MCF 10A (cell line): ENCODE data around the gene RARS1. TPM values are rescaled to one million over a fixed set of nuclear protein-coding genes. Genes with fewer than 3 reads are reported as not detected.

Experiments
- BruUV-seq: library from RNA; stranded (reverse); fragments of 400-500 nt; replicated peaks from 2 replicates; lab custom pipeline; 2021; lab: Mats Ljungman, UMichigan
- CTCF ChIA-PET: fragments of 300-600 bp; sonication (Branson Sonifier 250); formaldehyde crosslinking; extraction: SDS; loops from one replicate; lab custom pipeline; 2021; ENCODE audit warnings: antibody characterized with exemption, inconsistent platforms; lab: Yijun Ruan, JAX
- POLR2A ChIA-PET: fragments of 300-600, 350-650 bp; sonication (Branson Sonifier 250); formaldehyde crosslinking; extraction: SDS; loops from one replicate; lab custom pipeline; 2020; ENCODE audit warnings: antibody characterized with exemption, inconsistent platforms; lab: Yijun Ruan, JAX
- DNase-seq: peaks from one replicate; pipeline ENCODE4 v3.0.0-alpha.2; 2018; ENCODE audit not compliant: unreplicated experiment
- H3K27ac Mint-ChIP-seq: one replicate; pipeline ENCODE4 v1.8.0; 2022; ENCODE audit warnings: mild to moderate bottlenecking, low read depth, mixed read lengths; ENCODE audit not compliant: unreplicated experiment
- H3K27me3 Mint-ChIP-seq: one replicate; pipeline ENCODE4 v1.8.0; 2022; ENCODE audit warnings: mixed read lengths; ENCODE audit not compliant: insufficient read depth, unreplicated experiment
- H3K36me3 Mint-ChIP-seq: one replicate; pipeline ENCODE4 v1.8.0; 2022; ENCODE audit warnings: mild to moderate bottlenecking, moderate library complexity, mixed read lengths; ENCODE audit not compliant: insufficient read depth, unreplicated experiment
- H3K4me1 Mint-ChIP-seq: one replicate; pipeline ENCODE4 v1.8.0; 2022; ENCODE audit warnings: mixed read lengths; ENCODE audit not compliant: insufficient read depth, unreplicated experiment
- H3K4me3 Mint-ChIP-seq: one replicate; pipeline ENCODE4 v1.8.0; 2022; ENCODE audit warnings: mild to moderate bottlenecking, moderate library complexity, mixed read lengths; ENCODE audit not compliant: unreplicated experiment
- H3K9me3 Mint-ChIP-seq: one replicate; pipeline ENCODE4 v1.8.0; 2022; ENCODE audit warnings: mixed read lengths; ENCODE audit not compliant: unreplicated experiment
- CTCF ChIP-seq: fragments of 200-600 bp; IDR thresholded peaks from one replicate; pipeline ENCODE4 v1.8.0; 2022; ENCODE audit warnings: antibody characterized with exemption, mild to moderate bottlenecking; ENCODE audit not compliant: unreplicated experiment
- intact Hi-C: fragments of 100-400 bp; cut with micrococcal nuclease; formaldehyde crosslinking; loops from 2 replicates; pipeline ENCODE4 v1.14.1; 2022
- total RNA-seq: library from RNA; stranded (reverse); gene quantifications from 2 replicates; pipeline ENCODE4 v1.2.3, GENCODE V29; 2022

Gene RARS1
- total RNA-seq, 1 experiment from 2014 or later = 127 TPM

GRCh38 chr5:168550656-168551055, 64.4 kb downstream of the RARS1 start:
- CTCF ChIA-PET = no interaction called here
- TF ChIP-seq CTCF = no peak
- POLR2A ChIA-PET = interaction anchor here (1.5 kb wide), 1 partner anchor 29 kb away, joined by 6 read pairs; the partner anchor contains the start of gene PANK3
- Mint-ChIP-seq H3K9me3 (peaks cover 7% of the 10 kb centered on the region), H3K4me3 (no peak overlapping the region), H3K27me3 (no peaks in the 10 kb centered on the region), H3K36me3 (peaks cover 59% of the 10 kb centered on the region), H3K27ac (no peak overlapping the region), H3K4me1 (peaks cover 24% of the 10 kb centered on the region)
- DNase-seq = no peak
- intact Hi-C loops = no loop called here
- BruUV-seq = no TSS peak

- intact Hi-C loops = no loop called here
- peak; percentile 84 for DNase-seq
- Mint-ChIP-seq H3K9me3 (peaks cover 7% of the 10 kb centered on the region), H3K4me3 (no peak overlapping the region), H3K4me1 (peaks cover 24% of the 10 kb centered on the region), H3K27me3 (no peaks in the 10 kb centered on the region), H3K27ac (no peak overlapping the region), H3K36me3 (peaks cover 65% of the 10 kb centered on the region)
- ChIA-PET CTCF (no interaction called here), POLR2A (interaction anchor here (0.6 to 1.1 kb wide), 4 partner anchors 9 to 95 kb away, joined by 3 read pairs; no protein-coding TSS in a partner anchor)
- no peak for TF ChIP-seq CTCF
- no TSS peak for BruUV-seq
These were observed 65.9 kb downstream of the RARS1 start for GRCh38 chr5:168552146-168552545.

- intact Hi-C loops = no loop called here
- ChIA-PET POLR2A (interaction anchor here (0.6 to 1.0 kb wide), 3 partner anchors 16 to 1030 kb away, joined by 3 to 4 read pairs (median 3); partner anchors contain the start of gene SPDL1), CTCF (no interaction called here)
- Mint-ChIP-seq H3K4me1 (peaks cover 24% of the 10 kb centered on the region), H3K27me3 (no peaks in the 10 kb centered on the region), H3K27ac (peak overlapping the region; percentile 75), H3K36me3 (peaks cover 69% of the 10 kb centered on the region), H3K4me3 (no peak overlapping the region), H3K9me3 (no peaks in the 10 kb centered on the region)
- no peak for TF ChIP-seq CTCF
- no TSS peak for BruUV-seq
- no peak for DNase-seq
These were observed 67.3 kb downstream of the RARS1 start for GRCh38 chr5:168553377-168554130.

GRCh38 chr5:168557389-168557788, 71.1 kb downstream of the RARS1 start:
- no peak for DNase-seq
- no peak overlapping the region for H3K27ac Mint-ChIP-seq
- ChIA-PET CTCF (interaction anchor here (1.2 kb wide), 1 partner anchor 14 kb away, joined by 3 read pairs; no protein-coding TSS in a partner anchor), POLR2A (interaction anchor here (0.8 to 1.2 kb wide), 3 partner anchors 13 to 23 kb away, joined by 3 to 4 read pairs (median 4); no protein-coding TSS in a partner anchor)
- H3K36me3 Mint-ChIP-seq = peaks cover 93% of the 10 kb centered on the region
- no TSS peak for BruUV-seq
- no peaks in the 10 kb centered on the region for H3K27me3 Mint-ChIP-seq
- H3K4me3 Mint-ChIP-seq = no peak overlapping the region
- no peak for TF ChIP-seq CTCF
- intact Hi-C loops = no loop called here
- H3K4me1 Mint-ChIP-seq = peaks cover 17% of the 10 kb centered on the region
- no peaks in the 10 kb centered on the region for H3K9me3 Mint-ChIP-seq
